Large intestine (tissue), 3 donors: ENCODE measurements around the gene DDX43. TPM values are rescaled to one million over a fixed set of nuclear protein-coding genes. Genes with fewer than 3 reads are reported as not detected.
"Not testable (repeated sequence)": the region's sequence is repeated elsewhere in the genome, so short reads cannot be mapped to it uniquely, and the experiment has no call there.

ENCODE experiments used
- DNase-seq, 2 donors: peaks; one replicate each; pipeline versions ENCODE4 v3.0.0 to v3.0.0-alpha.2; 2013
- H3K27ac ChIP-seq: one replicate; pipeline ENCODE4 v1.5.1; 2013; ENCODE audit warnings: low read length
- H3K27me3 ChIP-seq: 2 replicates; pipeline ENCODE4 v1.6.1; 2013; ENCODE audit warnings: low read length; ENCODE audit not compliant: control insufficient read depth, insufficient read depth
- H3K36me3 ChIP-seq: 2 replicates; pipeline ENCODE4 v1.6.1; 2013; ENCODE audit warnings: low read length; ENCODE audit not compliant: control insufficient read depth, insufficient read depth
- H3K4me1 ChIP-seq: one replicate; pipeline ENCODE4 v1.6.1; 2013; ENCODE audit warnings: low read length; ENCODE audit not compliant: control insufficient read depth, insufficient read depth
- H3K4me3 ChIP-seq: one replicate; pipeline ENCODE4 v1.5.1; 2013; ENCODE audit warnings: low read length
- H3K9me3 ChIP-seq: one replicate; pipeline ENCODE4 v1.6.1; 2013; ENCODE audit warnings: mild to moderate bottlenecking, low read depth, low read length, moderate library complexity; ENCODE audit not compliant: control insufficient read depth
- WGBS: methylation state at CpG from one replicate; pipeline ENCODE4 v1.1.5; 2013; ENCODE audit warnings: low lambda C conversion rate; ENCODE audit not compliant: insufficient coverage; 5-methylcytosine and 5-hydroxymethylcytosine counted together
- polyA plus RNA-seq: library from polyadenylated mRNA; unstranded; fragments of 120-200 nt; gene quantifications from one replicate; pipeline ENCODE4 v1.2.1, GENCODE V29; 2013

Gene DDX43
- polyA plus RNA-seq, 1 donor, result 0.63 TPM

DNA sequence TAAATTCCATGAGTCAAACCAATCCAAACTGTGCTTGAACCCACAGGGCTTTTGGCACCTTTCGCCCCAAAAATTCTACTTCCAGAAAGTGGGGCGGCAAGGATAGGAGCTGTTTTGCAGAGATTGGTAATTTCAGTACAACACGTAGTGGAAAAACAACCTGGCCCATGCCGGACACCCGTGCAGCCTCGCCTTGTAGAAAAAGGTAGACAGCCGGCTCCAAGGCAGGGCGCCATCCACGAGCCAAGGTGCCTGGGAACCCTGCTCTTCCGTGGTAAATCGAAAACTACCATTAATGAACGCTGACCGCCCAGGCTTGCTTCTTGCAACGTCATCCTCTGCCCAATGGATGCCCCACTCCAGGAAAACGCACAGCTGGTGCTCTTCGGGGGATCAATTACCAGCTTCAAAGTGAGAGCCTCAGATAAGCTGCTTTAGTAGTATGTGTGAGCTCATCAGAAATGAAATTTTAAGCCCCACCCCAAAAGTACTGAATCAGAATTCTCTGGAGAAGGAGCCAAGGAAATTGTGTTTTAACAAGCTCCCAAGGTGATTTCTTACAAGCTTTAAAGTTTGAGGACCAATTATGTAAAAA, 26.8 kb upstream of the DDX43 start:
- DNase-seq, result no peak
- Histone ChIP-seq H3K4me3 (no peak overlapping the region), H3K4me1 (no peaks in the 10 kb centered on the region), H3K36me3 (no peaks in the 10 kb centered on the region), H3K27me3 (peaks cover 3% of the 10 kb centered on the region), H3K9me3 (peaks cover 14% of the 10 kb centered on the region), H3K27ac (no peak overlapping the region)
- no CpG with 5 or more reads among the region's 16 CpGs for WGBS

DNA sequence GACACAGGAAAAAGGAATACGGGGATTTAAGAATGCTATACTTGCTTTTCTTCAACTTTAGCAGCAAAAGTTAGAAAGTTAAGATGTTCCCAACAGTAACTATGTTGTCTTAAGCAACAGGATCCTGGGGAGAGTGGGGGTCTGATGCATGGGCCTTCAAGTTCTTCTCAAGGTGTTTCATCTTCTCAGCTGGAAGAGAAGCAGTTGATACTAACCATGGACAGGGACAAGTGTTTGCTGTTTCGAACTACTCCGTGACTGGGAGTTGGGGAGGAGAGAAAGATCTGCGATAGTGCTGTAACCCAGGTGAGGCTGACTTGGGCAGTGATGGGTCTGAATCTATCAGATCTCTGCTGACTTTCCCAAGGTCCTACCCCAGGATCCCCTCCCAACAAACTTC, 26.0 kb upstream of the DDX43 start:
- no peaks in the 10 kb centered on the region for H3K4me1 ChIP-seq
- H3K9me3 ChIP-seq, result peaks cover 6% of the 10 kb centered on the region
- DNase-seq, result no peak
- H3K27ac ChIP-seq, result no peak overlapping the region
- no CpG with 5 or more reads among the region's 4 CpGs for WGBS
- H3K4me3 ChIP-seq, result no peak overlapping the region
- H3K36me3 ChIP-seq, result no peaks in the 10 kb centered on the region
- peaks cover 2% of the 10 kb centered on the region for H3K27me3 ChIP-seq

DNA sequence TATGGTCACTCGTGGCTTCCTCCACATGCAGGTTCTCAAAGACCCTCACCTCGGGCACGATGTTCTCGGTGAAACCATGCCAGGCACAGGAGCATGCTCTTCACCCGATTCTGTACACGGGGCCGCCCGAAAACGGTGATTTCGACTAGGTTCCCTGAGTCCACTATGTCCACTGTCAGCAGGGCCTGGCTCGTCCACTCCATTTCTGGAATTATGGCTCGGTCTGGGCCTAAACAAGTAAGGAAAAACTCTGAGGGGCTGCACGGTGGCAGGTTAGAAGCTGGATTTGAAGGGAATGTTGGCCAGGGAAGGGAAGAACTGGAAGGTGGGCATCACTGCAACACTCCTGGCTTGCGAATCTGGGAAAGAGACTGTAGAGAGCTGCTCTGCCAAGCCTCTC, 25.5 kb upstream of the DDX43 start:
- Histone ChIP-seq H3K27ac (no peak overlapping the region), H3K27me3 (peaks cover 2% of the 10 kb centered on the region), H3K36me3 (no peaks in the 10 kb centered on the region), H3K9me3 (peaks cover 6% of the 10 kb centered on the region), H3K4me1 (no peaks in the 10 kb centered on the region), H3K4me3 (no peak overlapping the region)
- DNase-seq, result no peak
- WGBS, result 100% methylated on average over 1 of the region's 14 CpGs

DNA sequence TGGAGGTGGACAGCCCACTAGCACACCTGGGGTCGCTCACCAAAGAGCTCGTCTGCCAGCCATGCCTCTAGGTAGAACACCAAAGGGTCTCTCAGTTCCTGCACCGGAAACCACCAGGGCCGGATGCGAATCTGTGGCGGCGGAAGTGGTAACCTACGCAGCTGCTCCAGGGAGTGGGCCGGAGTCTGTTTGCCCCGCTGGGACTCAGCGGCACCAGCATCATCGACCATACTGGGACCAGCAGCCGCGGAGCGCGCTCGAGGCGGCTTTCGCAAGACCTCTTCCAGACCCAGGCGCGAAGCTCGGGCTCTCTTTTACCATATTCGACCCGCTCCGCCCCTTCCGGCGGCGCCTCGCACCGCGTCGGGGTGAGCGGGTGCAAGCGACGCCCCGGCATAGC, 25.1 kb upstream of the DDX43 start, which contains the start of gene OOEP:
OOEP (minus strand) TSS at position 335 of the 400 bp plus-strand sequence; CDS start at position 230, 105 bp downstream.
- no CpG with 5 or more reads among the region's 36 CpGs for WGBS
- Histone ChIP-seq H3K4me1 (no peaks in the 10 kb centered on the region), H3K27me3 (peaks cover 2% of the 10 kb centered on the region), H3K27ac (no peak within 1 kb of the TSS), H3K36me3 (no peaks in the 10 kb centered on the region), H3K9me3 (peaks cover 6% of the 10 kb centered on the region), H3K4me3 (no peak within 1 kb of the TSS)
- no peak for DNase-seq

DNA sequence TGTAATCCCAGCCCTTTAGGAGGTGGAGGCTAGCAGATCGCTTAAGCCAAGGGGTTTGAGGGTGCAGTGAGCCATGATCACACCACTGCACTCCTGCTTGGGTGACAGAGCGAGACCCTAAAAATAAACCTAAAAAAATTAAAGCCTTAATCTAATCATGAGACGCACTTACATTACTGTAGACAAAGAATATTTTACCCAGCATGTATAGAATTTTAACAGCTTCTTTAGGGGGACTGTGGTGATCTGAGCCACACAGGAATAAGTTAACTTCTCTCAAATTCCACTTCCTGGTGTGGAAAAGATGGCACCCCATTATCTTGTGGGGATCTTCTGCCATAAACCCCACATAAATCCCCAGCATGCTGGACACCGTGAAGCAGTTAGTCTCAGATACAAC, 22.6 kb upstream of the DDX43 start:
- no peak overlapping the region for H3K27ac ChIP-seq
- H3K36me3 ChIP-seq, result no peaks in the 10 kb centered on the region
- WGBS, result no CpG with 5 or more reads among the region's 4 CpGs
- H3K9me3 ChIP-seq, result peaks cover 6% of the 10 kb centered on the region
- H3K27me3 ChIP-seq, result peaks cover 2% of the 10 kb centered on the region
- no peak overlapping the region for H3K4me3 ChIP-seq
- H3K4me1 ChIP-seq, result no peaks in the 10 kb centered on the region
- DNase-seq, result no peak

DNA sequence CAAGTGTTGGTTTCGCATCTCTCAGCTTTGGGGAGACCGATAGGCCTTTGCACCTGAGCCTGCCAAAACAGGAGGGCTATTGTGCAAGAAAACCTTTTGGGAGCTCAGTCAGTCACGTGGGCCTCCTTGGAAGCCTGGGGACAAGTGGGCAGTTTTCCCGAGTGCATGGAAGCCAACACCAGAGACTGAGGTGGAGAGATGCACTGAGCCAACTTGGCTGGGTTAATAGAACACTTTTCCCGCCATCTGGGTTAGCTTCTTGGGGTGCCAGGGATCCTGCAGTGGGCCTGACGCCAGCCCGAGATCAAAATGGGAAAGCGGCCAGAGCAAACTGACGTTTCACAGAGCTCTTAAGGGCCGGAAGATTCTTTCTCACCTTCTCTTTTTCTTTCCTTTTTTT, 22.1 kb upstream of the DDX43 start:
- WGBS, result 96% methylated on average over 4 of the region's 10 CpGs

DNA sequence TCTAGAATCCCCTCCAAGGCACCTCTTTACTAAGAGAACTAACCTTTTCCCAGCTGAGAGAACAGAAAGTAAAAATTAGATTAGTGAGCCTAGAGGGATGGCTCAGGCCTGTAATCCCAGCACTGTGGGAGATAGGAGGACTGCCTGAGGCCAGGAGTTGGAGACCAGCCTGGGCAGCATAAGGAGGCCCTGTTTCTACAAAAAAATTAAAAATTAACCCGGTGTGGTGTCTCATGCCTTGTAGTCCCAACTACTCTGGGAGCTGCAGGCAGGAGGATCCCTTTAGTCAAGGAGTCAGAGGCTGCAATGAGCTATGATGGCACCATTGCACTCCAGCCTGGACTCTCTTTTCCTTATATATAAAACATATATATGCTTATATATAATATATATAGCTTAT, 19.4 kb upstream of the DDX43 start:
- no CpG with 5 or more reads among the region's 1 CpG for WGBS
- Histone ChIP-seq H3K9me3 (peaks cover 3% of the 10 kb centered on the region), H3K36me3 (no peaks in the 10 kb centered on the region), H3K4me1 (no peaks in the 10 kb centered on the region), H3K4me3 (no peak overlapping the region), H3K27me3 (no peaks in the 10 kb centered on the region), H3K27ac (no peak overlapping the region)
- no peak for DNase-seq

More for the DNA sequence above, 22.1 kb upstream of the DDX43 start:
- no peak overlapping the region for H3K4me3 ChIP-seq
- no peak for DNase-seq
- H3K27me3 ChIP-seq, result peaks cover 2% of the 10 kb centered on the region
- no peaks in the 10 kb centered on the region for H3K36me3 ChIP-seq
- peaks cover 6% of the 10 kb centered on the region for H3K9me3 ChIP-seq
- H3K4me1 ChIP-seq, result no peaks in the 10 kb centered on the region
- H3K27ac ChIP-seq, result no peak overlapping the region

DNA sequence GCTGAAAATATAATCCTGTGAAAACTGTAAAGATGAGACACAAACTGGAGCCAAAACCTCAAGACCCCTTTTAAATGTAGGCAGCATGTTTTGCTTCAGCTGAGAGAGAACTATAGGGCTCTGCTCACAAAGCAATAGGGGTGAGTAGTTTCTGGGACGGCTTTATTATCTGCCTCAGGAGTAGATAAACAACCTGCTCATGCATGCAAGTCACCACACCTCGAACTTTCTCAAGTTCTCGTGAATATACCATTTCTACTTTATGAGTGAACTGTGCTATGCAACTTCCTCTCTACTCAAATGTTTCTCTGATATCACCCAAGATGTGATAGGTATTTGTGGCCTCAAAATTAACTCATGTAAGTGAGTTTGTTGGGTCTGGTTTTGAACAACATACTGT, 17.4 kb upstream of the DDX43 start:
- Histone ChIP-seq H3K36me3 (no peaks in the 10 kb centered on the region), H3K27me3 (no peaks in the 10 kb centered on the region), H3K9me3 (no peaks in the 10 kb centered on the region), H3K27ac (no peak overlapping the region), H3K4me3 (no peak overlapping the region), H3K4me1 (no peaks in the 10 kb centered on the region)
- DNase-seq, result no peak
- WGBS, result no CpG with 5 or more reads among the region's 3 CpGs

DNA sequence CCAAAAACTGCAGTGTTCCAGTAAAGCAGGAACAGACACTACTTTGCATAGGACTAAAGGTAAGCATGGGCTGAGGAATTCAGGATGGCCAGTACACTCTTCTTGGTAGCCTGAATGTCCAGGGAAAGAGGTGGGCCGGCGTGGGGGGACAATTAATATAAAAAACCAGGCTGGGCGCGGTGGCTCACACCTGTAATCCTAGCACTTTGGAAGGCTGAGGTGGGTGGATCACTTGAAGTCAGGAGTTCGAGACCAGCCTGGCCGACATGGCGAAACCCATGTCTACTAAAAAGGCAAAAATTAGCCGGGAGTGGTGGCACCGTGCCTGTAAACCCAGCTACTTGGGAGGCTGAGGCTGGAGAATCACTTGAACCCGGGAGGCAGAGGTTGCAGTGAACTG, 13.1 kb upstream of the DDX43 start:
- not testable (repeated sequence) for H3K4me1 ChIP-seq, H3K27me3 ChIP-seq, H3K4me3 ChIP-seq, H3K36me3 ChIP-seq, DNase-seq, H3K9me3 ChIP-seq, H3K27ac ChIP-seq
- WGBS, result no CpG with 5 or more reads among the region's 10 CpGs

DNA sequence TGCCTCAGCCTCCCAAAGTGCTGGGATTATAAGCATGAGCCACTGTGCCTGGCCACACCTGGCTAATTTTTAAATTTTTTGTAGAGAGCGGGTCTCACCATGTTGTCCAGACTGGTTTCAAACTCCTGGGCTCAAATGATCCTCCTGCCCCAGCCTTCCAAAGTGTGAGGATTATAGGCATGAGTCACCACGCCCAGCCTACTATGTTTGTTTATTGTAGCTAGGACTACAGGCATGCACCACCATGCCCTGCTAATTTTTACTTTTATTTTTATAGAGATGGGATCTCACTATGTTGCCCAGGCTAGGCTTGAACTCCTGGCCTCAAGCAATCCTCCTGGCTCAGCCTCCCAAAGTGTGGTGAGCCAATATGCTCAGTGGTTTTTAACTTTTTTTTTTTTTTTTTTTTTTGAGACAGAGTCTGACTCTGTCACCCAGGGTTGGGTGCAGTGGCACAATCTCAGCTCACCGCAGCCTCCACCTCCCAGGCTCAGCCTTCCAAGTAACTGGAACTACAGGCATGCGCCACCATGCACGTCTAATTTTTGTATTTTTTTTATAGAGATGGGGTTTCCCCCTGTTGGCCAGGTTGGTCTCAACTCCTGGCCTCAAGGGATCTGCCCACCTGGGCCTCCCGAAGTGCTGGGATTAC, 12.0 kb upstream of the DDX43 start:
- no peaks in the 10 kb centered on the region for H3K4me1 ChIP-seq
- H3K4me3 ChIP-seq, result no peak overlapping the region
- DNase-seq, result no peak
- no peaks in the 10 kb centered on the region for H3K36me3 ChIP-seq
- H3K9me3 ChIP-seq, result no peaks in the 10 kb centered on the region
- no peaks in the 10 kb centered on the region for H3K27me3 ChIP-seq
- no CpG with 5 or more reads among the region's 6 CpGs for WGBS
- H3K27ac ChIP-seq, result no peak overlapping the region

DNA sequence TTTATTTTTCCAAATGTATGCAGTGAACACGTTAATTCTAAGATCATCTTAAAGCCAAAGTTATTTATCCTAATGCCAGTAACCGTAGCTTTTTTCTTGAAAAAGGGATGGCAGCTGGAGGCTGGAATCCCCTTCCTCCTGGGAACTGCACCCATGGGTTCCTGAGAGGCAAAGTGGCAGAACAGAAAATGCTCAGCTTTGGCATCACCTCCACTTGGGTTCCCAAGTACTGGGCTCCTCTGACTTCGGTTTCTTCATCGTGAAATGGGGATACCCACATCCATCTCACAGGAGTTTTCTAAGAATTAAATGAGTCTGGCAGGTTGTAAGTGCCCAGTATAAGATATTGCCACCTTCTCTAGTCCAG, 6.2 kb upstream of the DDX43 start:
- H3K4me3 ChIP-seq, result peak overlapping the region; percentile 48
- whole genome bisulfite sequencing, result no CpG with 5 or more reads among the region's 4 CpGs
- no peaks in the 10 kb centered on the region for H3K9me3 ChIP-seq
- no peak overlapping the region for H3K27ac ChIP-seq
- H3K4me1 ChIP-seq, result no peaks in the 10 kb centered on the region
- no peak for DNase-seq
- H3K27me3 ChIP-seq, result no peaks in the 10 kb centered on the region
- H3K36me3 ChIP-seq, result no peaks in the 10 kb centered on the region
